Suprapubic skin (tissue), 4 donors: ENCODE data around the gene ITPKB. TPM values are rescaled to one million over a fixed set of nuclear protein-coding genes. Genes with fewer than 3 reads are reported as not detected.

Experiments
- DNase-seq, 2 donors: peaks; one replicate each; pipeline ENCODE4 v3.0.0-alpha.2; 2019; ENCODE audit warnings: low spot score in 2 of 2
- H3K27ac ChIP-seq: fragments of 200-600 bp; sonication (generic); one replicate; pipeline ENCODE4 v1.5.1; 2019
- H3K27me3 ChIP-seq: fragments of 200-600 bp; sonication (generic); one replicate; pipeline ENCODE4 v1.5.1; 2019
- H3K36me3 ChIP-seq: fragments of 200-600 bp; sonication (generic); one replicate; pipeline ENCODE4 v1.5.1; 2019
- H3K4me1 ChIP-seq: fragments of 200-600 bp; sonication (generic); one replicate; pipeline ENCODE4 v1.5.1; 2019
- H3K4me3 ChIP-seq: fragments of 200-600 bp; sonication (generic); one replicate; pipeline ENCODE4 v1.5.1; 2019; ENCODE audit warnings: mild to moderate bottlenecking
- H3K9me3 ChIP-seq: fragments of 200-600 bp; sonication (generic); one replicate; pipeline ENCODE4 v1.5.1; 2019
- EP300 ChIP-seq: sonication (generic); formaldehyde crosslinking; IDR thresholded peaks from one replicate; pipeline ENCODE4 v1.6.1; 2017; ENCODE audit warnings: antibody characterized with exemption
- POLR2A ChIP-seq, 2 donors: fragments of 450-650 bp; IDR thresholded peaks; one replicate each; pipeline ENCODE4 v1.6.1; 2017; ENCODE audit warnings: antibody characterized with exemption in 2 of 2, mild to moderate bottlenecking in 2 of 2, moderate library complexity in 2 of 2
- POLR2AphosphoS5 ChIP-seq, 3 donors: sonication (generic); formaldehyde crosslinking; IDR thresholded peaks; one replicate each; pipeline ENCODE4 v1.6.1; 2017; ENCODE audit warnings: antibody characterized with exemption in 3 of 3
- WGBS: methylation state at CpG from one replicate; pipeline ENCODE4 v1.1.5; 2018; 5-methylcytosine and 5-hydroxymethylcytosine counted together
- total RNA-seq, 4 donors: library from RNA; depleted of rRNA; stranded (reverse); fragments of >200 nt; gene quantifications; one replicate each; pipeline ENCODE4 v1.1.0, GENCODE V29; 2016
- TF ChIP-seq, protein P1 (sequence below), 2 donors: fragments of 200-600 bp in 1 of 2; fragments of 450-650 bp in 1 of 2; sonication (generic) in 1 of 2; IDR thresholded peaks; one replicate each; pipeline ENCODE4 v1.5.1; 2016 to 2019; ENCODE audit warnings: antibody characterized with exemption in 2 of 2, mild to moderate bottlenecking in 1 of 2, moderate library complexity in 1 of 2

Gene ITPKB
- total RNA-seq, 4 donors from 2014 or later: 31.0 to 39.0 (median 35.3) TPM

DNA sequence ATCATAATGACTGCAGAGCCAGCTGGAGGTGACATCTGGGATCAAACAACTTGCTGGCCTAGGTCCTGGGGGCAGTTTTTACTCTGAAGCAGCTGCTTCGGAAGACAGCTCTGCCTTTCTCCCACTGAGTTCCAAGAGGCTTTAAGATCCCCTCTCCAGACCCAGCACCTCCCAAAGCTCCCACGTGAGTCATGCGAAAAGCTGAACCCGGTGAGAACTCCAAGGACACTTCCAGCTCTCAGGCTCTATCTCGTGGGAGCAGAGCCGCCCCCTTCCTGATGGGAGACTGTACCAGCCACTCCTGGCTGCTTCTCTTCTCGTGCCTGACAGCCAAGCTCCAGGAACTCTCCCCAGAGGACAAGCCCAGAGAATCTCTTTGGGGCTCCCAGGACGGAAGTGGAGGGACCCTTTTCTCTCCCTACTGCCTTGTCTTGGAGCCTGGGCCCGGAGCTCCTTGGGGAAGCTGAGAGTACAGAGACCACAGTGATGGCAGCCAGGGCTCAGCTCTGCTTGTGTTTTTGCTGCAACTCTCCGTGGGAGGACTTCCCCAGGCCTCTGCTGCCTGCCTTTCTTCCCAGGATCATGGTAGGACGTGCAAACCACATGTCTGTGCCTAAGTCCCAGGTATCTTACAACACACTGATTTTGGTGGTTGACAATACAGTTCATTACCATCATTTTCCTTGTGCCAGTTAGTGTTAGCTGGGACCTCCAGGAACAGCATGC, 149.9 kb downstream of the ITPKB start:
- WGBS: 79% methylated on average over 10 of the region's 11 CpGs
- no peak overlapping the region for H3K27ac ChIP-seq
- no peak for DNase-seq
- H3K27me3 ChIP-seq: no peaks in the 10 kb centered on the region
- TF ChIP-seq POLR2A (IDR thresholded peaks at IDR 0.05) (no peak), EP300 (no peak), POLR2AphosphoS5 (IDR thresholded peaks at IDR 0.05) (no peak)
- TF ChIP-seq, protein P1, sequence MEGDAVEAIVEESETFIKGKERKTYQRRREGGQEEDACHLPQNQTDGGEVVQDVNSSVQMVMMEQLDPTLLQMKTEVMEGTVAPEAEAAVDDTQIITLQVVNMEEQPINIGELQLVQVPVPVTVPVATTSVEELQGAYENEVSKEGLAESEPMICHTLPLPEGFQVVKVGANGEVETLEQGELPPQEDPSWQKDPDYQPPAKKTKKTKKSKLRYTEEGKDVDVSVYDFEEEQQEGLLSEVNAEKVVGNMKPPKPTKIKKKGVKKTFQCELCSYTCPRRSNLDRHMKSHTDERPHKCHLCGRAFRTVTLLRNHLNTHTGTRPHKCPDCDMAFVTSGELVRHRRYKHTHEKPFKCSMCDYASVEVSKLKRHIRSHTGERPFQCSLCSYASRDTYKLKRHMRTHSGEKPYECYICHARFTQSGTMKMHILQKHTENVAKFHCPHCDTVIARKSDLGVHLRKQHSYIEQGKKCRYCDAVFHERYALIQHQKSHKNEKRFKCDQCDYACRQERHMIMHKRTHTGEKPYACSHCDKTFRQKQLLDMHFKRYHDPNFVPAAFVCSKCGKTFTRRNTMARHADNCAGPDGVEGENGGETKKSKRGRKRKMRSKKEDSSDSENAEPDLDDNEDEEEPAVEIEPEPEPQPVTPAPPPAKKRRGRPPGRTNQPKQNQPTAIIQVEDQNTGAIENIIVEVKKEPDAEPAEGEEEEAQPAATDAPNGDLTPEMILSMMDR (IDR thresholded peaks at IDR 0.05): no peak
- no peaks in the 10 kb centered on the region for H3K36me3 ChIP-seq
- H3K4me3 ChIP-seq: no peak overlapping the region
- H3K4me1 ChIP-seq: peaks cover 2% of the 10 kb centered on the region
- H3K9me3 ChIP-seq: no peaks in the 10 kb centered on the region

DNA sequence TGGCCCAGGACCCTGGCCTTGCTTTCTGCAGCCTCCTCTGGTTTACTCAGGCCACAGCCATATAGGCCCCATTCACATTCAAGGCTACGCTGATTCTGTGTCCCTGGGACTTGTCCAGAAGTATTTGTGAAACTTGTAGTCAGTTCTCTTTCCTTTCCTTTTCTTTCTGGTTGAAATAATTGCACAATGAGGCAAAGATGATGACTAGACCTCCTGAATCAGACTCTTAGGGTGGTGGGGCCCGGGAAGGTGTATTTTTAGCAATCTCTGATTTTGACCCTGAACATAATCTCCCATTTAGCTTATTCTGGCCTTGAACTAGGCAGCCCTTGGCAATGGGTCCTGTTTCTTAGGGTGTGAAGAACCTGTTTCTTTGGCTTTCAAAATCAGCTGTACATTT, 150.6 kb downstream of the ITPKB start:
- Histone ChIP-seq H3K36me3 (no peaks in the 10 kb centered on the region), H3K4me3 (no peak overlapping the region), H3K27me3 (no peaks in the 10 kb centered on the region), H3K4me1 (peaks cover 2% of the 10 kb centered on the region), H3K27ac (no peak overlapping the region), H3K9me3 (no peaks in the 10 kb centered on the region)
- TF ChIP-seq, protein P1 (IDR thresholded peaks at IDR 0.05): no peak
- TF ChIP-seq EP300 (no peak), POLR2A (IDR thresholded peaks at IDR 0.05) (no peak), POLR2AphosphoS5 (IDR thresholded peaks at IDR 0.05) (no peak)
- WGBS: 93% methylated on average over 2 of the region's 2 CpGs
- DNase-seq: no peak

DNA sequence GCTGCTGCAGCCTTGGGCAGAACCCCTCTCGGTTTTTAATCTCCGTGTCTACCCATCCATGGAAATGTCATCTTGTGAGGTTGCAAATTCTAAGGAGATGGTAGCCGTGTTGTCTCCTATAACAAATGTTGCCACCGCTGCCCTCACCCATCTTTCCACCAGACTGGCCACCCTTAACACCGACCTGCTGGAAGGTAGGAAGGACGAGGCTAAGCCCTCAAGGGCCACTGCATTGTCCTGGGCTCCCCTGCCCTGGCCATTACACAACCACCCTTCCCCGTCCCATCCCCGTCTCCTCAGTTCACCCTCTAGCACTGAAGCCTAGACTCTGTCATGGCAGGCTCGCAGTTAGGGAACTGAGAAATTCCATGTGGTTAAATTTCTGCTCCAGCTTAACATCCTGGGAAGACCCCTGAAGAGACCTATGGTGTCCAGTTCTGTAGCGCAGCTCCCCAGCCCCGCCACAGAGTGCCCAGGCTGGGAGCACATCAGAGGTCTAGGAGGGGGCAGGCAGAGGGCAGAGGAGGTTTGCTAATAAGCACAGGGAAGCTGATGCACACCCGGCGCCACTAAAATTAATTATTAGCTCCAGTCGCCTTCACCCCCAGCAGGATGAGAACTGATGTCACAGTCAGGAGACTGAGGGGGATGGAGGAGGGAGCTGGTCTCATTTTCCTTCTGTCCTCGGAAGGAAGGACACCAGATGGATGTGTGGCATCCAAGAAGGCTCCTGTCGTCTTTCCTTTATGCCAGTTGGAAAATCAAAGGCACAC, 152.2 kb downstream of the ITPKB start:
- no peak overlapping the region for H3K27ac ChIP-seq
- no peaks in the 10 kb centered on the region for H3K36me3 ChIP-seq
- H3K4me1 ChIP-seq: peaks cover 2% of the 10 kb centered on the region
- no peaks in the 10 kb centered on the region for H3K27me3 ChIP-seq
- DNase-seq: no peak
- 87% methylated on average over 16 of the region's 16 CpGs for WGBS
- TF ChIP-seq, protein P1 (IDR thresholded peaks at IDR 0.05): no peak
- no peak overlapping the region for H3K4me3 ChIP-seq
- H3K9me3 ChIP-seq: no peaks in the 10 kb centered on the region

DNA sequence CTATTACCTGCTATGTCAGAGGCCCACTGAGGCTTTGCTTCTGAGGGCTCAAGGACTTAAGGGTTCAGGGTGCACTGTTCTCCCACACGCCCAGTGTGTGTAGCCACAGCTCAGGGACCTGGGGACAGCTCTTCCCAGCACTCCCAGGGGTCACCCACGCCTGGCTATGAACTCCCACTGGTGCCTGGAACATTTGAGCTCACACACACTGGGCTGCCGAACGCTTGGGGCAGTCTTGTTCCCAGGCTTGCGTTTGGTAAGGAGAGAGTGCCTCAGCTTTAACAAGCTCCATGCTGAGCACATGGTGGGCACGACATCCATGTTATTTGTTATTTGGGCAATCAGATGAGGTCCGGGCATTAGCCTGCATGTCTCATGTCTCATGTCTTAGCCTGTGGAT, 153.0 kb downstream of the ITPKB start:
- DNase-seq: no peak
- 100% methylated on average over 3 of the region's 7 CpGs for WGBS
- Histone ChIP-seq H3K27me3 (no peaks in the 10 kb centered on the region), H3K9me3 (no peaks in the 10 kb centered on the region), H3K4me3 (no peak overlapping the region), H3K27ac (no peak overlapping the region), H3K36me3 (no peaks in the 10 kb centered on the region), H3K4me1 (peaks cover 2% of the 10 kb centered on the region)
- TF ChIP-seq POLR2AphosphoS5 (IDR thresholded peaks at IDR 0.05) (no peak), POLR2A (IDR thresholded peaks at IDR 0.05) (no peak), EP300 (no peak)
- TF ChIP-seq, protein P1 (IDR thresholded peaks at IDR 0.05): no peak

DNA sequence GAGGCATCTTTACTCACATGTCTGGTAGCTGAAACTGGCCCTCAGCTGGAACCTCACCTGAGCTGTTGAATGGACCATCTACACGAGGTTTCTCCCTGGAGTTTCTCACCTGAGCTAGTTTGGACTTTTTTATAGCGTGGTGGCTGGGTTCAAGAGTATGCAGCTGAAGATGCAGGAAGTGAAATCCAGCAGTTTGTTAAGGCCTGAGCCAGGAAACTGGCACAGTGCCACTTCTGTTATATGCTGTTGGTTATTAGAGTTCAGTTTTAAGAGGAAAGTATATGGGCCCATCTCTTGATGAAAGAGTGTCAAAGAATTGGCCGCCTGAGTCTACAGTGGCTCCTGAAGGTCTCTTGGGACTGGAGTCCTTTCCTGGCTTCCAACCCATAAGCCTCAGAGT, 154.9 kb downstream of the ITPKB start:
- Histone ChIP-seq H3K27me3 (no peaks in the 10 kb centered on the region), H3K36me3 (no peaks in the 10 kb centered on the region), H3K4me3 (no peak overlapping the region), H3K9me3 (no peaks in the 10 kb centered on the region), H3K27ac (no peak overlapping the region), H3K4me1 (peaks cover 2% of the 10 kb centered on the region)
- DNase-seq: no peak
- WGBS: 82% methylated on average over 3 of the region's 3 CpGs
- TF ChIP-seq POLR2AphosphoS5 (IDR thresholded peaks at IDR 0.05) (no peak), POLR2A (IDR thresholded peaks at IDR 0.05) (no peak), EP300 (no peak)
- TF ChIP-seq, protein P1 (IDR thresholded peaks at IDR 0.05): no peak
